ENCODE data around the gene SOBP.

DNA sequence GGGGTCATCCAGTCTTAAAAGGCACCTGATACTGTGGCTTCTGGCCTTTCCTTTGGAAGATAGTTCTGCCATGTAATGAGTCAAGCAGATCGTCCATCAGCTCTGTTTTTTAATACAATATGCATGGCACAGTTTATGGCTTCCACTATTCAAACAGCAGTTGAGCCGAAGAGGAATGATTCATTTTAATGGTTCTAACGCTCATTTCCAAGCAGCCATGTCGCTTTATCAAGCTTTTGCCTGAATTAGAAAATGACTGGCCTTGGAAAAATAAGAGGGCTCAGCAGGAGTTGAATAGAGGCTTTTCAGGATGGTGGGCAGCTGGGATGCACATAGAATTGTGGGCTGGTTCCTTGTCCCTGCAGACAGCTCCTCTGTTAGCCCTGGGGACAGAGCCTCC, 138.1 kb downstream of the SOBP start:
- TF ChIP-seq, protein P1, sequence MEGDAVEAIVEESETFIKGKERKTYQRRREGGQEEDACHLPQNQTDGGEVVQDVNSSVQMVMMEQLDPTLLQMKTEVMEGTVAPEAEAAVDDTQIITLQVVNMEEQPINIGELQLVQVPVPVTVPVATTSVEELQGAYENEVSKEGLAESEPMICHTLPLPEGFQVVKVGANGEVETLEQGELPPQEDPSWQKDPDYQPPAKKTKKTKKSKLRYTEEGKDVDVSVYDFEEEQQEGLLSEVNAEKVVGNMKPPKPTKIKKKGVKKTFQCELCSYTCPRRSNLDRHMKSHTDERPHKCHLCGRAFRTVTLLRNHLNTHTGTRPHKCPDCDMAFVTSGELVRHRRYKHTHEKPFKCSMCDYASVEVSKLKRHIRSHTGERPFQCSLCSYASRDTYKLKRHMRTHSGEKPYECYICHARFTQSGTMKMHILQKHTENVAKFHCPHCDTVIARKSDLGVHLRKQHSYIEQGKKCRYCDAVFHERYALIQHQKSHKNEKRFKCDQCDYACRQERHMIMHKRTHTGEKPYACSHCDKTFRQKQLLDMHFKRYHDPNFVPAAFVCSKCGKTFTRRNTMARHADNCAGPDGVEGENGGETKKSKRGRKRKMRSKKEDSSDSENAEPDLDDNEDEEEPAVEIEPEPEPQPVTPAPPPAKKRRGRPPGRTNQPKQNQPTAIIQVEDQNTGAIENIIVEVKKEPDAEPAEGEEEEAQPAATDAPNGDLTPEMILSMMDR (IDR thresholded peaks at IDR 0.05), result no peak
- no peak for TF ChIP-seq POLR2A (IDR thresholded peaks at IDR 0.05)

Measured in esophagus squamous epithelium (tissue), 4 donors.